ENCODE results near the gene SPINT4. TPM values are rescaled to one million over a fixed set of nuclear protein-coding genes. Genes with fewer than 3 reads are reported as not detected.

SPINT4 gene
- total and polyA plus RNA-seq, 2 of the 8 experiments (the other 6 are each of a cell fraction or from before 2014, with no cell fraction given): not detected

DNA sequence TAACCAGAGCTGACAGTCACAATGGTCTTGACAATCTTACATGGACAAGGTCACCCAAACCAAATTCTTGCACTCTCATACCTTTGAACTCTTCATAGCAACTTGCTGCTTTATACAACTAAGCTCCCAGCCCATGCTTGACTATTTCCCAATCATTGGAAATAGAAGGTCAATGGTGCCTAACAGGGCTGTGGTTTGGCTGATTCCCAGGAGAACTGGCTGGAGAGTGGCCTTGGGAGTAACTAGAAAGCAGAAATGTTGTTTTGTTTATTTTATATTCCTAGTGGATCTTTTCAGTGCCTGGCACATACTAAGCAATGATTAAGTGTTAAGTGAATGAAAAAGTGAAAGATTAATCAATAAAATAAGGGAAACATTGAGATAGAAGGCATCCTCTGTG, 3.0 kb downstream of the SPINT4 start:
- no peaks in the 10 kb centered on the region for H3K79me1 ChIP-seq (ENCODE audit: low read depth, low read length)
- H3K9ac ChIP-seq (replicated peaks in 1 of 4; ENCODE audit: extremely low read depth in 1 of 4, low read depth in 3 of 4, low read length in 3 of 4): no peak overlapping the region
- no peak overlapping the region for H2BK5ac ChIP-seq (ENCODE audit: low read depth, low read length)
- no peak overlapping the region for H3K14ac ChIP-seq (ENCODE audit: insufficient read length)
- H3K4me2 ChIP-seq (ENCODE audit: insufficient read depth in 1 of 2, low read depth in 2 of 2, low read length in 2 of 2): no peak overlapping the region
- H3K4ac ChIP-seq (replicated peaks; ENCODE audit: insufficient read length, low read depth, low read length): no peak overlapping the region
- no peak overlapping the region for H2AK5ac ChIP-seq (ENCODE audit: low read depth, low read length)
- H3K56ac ChIP-seq (replicated peaks; ENCODE audit: insufficient read length, low read depth, low read length): no peak overlapping the region
- H3K27me3 ChIP-seq (replicated peaks in 1 of 4; ENCODE audit: control insufficient read depth in 3 of 4, extremely low read depth in 1 of 4, insufficient read depth in 3 of 4, low read length in 3 of 4): no peaks in the 10 kb centered on the region
- TF ChIP-seq CHD1 (IDR thresholded peaks at IDR 0.05; ENCODE audit: low read depth, low read length) (no peak), BRCA1 (IDR thresholded peaks at IDR 0.05; ENCODE audit: low read depth, low read length) (no peak), BACH1 (IDR thresholded peaks at IDR 0.05; ENCODE audit: low read length) (no peak), KDM1A (IDR thresholded peaks at IDR 0.05; ENCODE audit: borderline replicate concordance, low read length) (no peak), RXRA (IDR thresholded peaks at IDR 0.05; ENCODE audit: insufficient read depth, low read depth, low read length) (no peak)
- H4K8ac ChIP-seq (ENCODE audit: extremely low read depth, insufficient read depth, low read length): no peak overlapping the region
- H2BK120ac ChIP-seq (replicated peaks; ENCODE audit: low read depth, low read length): no peak overlapping the region
- no peaks in the 10 kb centered on the region for H3K4me1 ChIP-seq (replicated peaks in 1 of 4; ENCODE audit: control insufficient read depth in 3 of 4, insufficient read depth in 4 of 4, low read length in 3 of 4)
- no peak overlapping the region for H2BK15ac ChIP-seq (ENCODE audit: low read length)
- H3K27ac ChIP-seq (ENCODE audit: low read depth, low read length): no peak overlapping the region
- FAIRE-seq (no peak), DNase-seq (ENCODE audit: low read depth in 1 of 2, low spot score in 2 of 2) (no peak)
- no peak overlapping the region for H2BK20ac ChIP-seq (ENCODE audit: low read length)
- no peak overlapping the region for H3K4me3 ChIP-seq (ENCODE audit: extremely low read depth in 1 of 4, insufficient read depth in 2 of 4, low read depth in 3 of 4, low read length in 4 of 4)
- no peak overlapping the region for H2BK12ac ChIP-seq (ENCODE audit: low read depth, low read length)
- no peak overlapping the region for H2AFZ ChIP-seq (ENCODE audit: low read length)
- no peak overlapping the region for H4K91ac ChIP-seq (replicated peaks; ENCODE audit: insufficient read length, low read length)
- H3K23me2 ChIP-seq (ENCODE audit: low read depth, low read length): no peaks in the 10 kb centered on the region
- no peak overlapping the region for H3K23ac ChIP-seq (ENCODE audit: insufficient read length)
- no peak overlapping the region for H3K18ac ChIP-seq (ENCODE audit: extremely low read depth, low read length)
- no peaks in the 10 kb centered on the region for H3K79me2 ChIP-seq (ENCODE audit: control insufficient read depth in 1 of 2, insufficient read depth in 2 of 2, low read length in 2 of 2)
- no peaks in the 10 kb centered on the region for H3K36me3 ChIP-seq (ENCODE audit: control insufficient read depth in 2 of 4, insufficient read depth in 4 of 4, low read length in 3 of 4)
- POLR2A ChIA-PET (ENCODE audit: partially characterized antibody): no interaction called here
- CTCF ChIA-PET (ENCODE audit: partially characterized antibody): interaction anchor here (1.4 to 1.6 kb wide), 2 partner anchors 39 to 45 kb away, joined by 3 read pairs; no protein-coding TSS in a partner anchor
- H3K9me3 ChIP-seq (ENCODE audit: insufficient read depth in 2 of 2, low read depth in 1 of 2, low read length in 1 of 2): no peaks in the 10 kb centered on the region
- no peaks in the 10 kb centered on the region for H4K20me1 ChIP-seq (replicated peaks in 1 of 2; ENCODE audit: control insufficient read depth in 1 of 2, insufficient read depth in 2 of 2, low read length in 2 of 2)
- H4K5ac ChIP-seq (ENCODE audit: insufficient read length, low read depth, low read length): no peak overlapping the region

All from H1 (cell line).